GM18907 (cell line): ENCODE measurements around the gene CGB2.
"Not testable (repeated sequence)": the region's sequence is repeated elsewhere in the genome, so short reads cannot be mapped to it uniquely, and the experiment has no call there.

Experiments used
- ATAC-seq: cut with Tn5 transposase; IDR thresholded peaks from one replicate; pipeline ENCODE4 v1.9.1; 2021; ENCODE audit warnings: mild to moderate bottlenecking, moderate library complexity; ENCODE audit not compliant: unreplicated experiment

The CGB2 gene

DNA sequence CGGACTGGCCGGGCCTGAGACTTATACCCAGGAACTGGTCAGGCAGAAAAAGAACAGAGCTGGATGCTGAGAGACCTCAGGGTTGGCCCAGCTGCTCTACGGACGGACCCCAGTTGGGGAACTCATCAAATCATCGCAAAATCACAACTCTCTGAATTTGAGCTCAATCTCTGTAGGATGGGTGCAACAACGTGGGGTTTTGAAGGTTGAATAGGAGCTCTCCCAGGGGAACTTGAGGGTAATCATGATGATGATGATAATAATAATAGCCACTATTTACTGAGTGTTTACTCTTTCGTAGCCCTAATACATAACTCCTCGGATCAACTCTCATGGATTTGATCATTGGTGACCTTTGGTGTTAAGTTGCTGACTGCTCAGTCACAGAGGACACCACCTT, 1.4 kb upstream of the CGB2 start:
- not testable (repeated sequence) for ATAC-seq

DNA sequence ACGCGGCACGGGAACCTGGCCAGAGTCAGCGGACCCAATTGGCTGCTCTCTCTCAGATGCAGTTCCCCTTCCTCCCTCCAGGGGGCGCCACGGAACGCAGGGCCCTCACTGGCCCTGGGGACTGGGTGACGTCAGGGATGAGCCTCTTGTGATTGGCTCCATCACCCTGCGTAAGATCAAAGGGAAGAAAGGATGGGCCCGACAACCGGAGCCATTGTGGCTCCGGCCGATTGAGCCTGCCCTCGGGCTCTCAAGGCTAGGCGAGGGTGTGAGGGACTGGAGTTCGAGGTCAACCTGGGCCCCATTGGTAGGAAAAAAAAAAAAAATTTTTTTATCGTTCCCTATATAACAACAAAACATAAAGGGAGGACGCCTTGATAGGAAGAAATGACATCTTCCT, 5.1 kb downstream of the CGB2 start, which contains the start of gene CGB1:
Gene CGB1 (minus strand): TSS at position 81 of the 400 bp plus-strand sequence. CDS start 184 bp downstream, outside the sequence.
- ATAC-seq = not testable (repeated sequence)

DNA sequence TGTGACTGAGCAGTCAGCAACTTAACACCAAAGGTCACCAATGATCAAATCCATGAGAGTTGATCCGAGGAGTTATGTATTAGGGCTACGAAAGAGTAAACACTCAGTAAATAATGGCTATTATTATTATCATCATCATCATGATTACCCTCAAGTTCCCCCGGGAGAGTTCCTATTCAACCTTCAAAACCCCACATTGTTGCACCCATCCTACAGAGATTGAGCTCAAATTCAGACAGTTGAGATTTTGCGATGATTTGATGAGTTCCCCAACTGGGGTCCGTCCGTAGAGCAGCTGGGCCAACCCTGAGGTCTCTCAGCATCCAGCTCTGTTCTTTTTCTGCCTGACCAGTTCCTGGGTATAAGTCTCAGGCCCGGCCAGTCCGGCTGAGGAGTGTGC, 6.4 kb downstream of the CGB2 start:
- not testable (repeated sequence) for ATAC-seq

GRCh38 chr19:49038557-49039276, 7.0 kb downstream of the CGB2 start:
- not testable (repeated sequence) for ATAC-seq

DNA sequence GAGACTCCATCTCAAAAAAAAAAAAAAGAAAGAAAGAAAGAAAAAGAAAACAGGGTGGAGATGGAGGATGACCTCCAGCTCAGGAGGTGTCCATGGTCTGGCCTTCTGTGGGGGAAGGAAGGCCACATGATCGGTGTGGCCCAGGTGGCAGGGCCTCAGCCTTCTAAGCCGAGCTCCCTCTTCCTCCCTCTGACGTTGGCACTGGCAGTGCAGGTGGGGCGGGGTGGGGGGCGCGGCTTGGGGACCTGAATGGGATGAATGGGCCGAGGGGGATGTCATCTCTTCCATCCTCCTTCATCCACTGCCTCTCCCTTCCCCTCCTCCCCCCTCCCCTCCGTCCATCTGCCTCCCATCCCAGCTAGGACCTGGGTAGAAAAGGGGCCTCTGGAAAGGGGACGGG, 8.0 kb downstream of the CGB2 start:
- ATAC-seq = not testable (repeated sequence)

DNA sequence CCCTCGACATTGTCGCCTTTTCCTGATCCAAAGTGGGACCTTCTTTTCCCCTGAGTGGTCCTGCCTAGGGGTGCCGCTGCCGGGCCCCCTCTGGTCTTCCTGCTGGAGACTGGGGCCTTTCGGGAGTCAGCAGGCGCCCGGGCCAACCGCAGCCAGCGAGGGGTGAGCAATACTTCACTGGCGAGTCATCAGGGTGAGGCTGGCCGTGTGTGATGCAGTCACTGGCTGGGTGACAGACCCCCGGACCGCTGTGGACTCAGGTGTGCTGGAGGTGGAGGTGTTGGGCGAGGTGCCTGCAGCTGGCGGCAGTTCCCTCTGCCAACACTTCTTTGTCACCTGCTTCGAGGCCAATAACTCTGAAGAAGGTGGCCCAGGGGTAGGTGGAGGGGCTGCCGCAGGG, 10.5 kb downstream of the CGB2 start:
- no peak for ATAC-seq

DNA sequence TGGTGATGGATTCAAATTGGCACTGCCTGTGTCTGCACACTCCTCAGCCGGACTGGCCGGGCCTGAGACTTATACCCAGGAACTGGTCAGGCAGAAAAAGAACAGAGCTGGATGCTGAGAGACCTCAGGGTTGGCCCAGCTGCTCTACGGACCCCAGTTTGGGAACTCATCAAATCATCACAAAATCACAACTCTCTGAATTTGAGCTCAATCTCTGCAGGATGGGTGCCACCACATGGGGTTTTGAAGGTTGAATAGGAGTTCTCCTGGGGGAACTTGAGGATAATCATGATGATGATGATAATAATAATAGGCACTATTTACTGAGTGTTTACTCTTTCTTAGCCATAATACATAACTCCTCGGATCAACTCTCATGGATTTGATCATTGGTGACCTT, 11.0 kb downstream of the CGB2 start:
- ATAC-seq = not testable (repeated sequence)

GRCh38 chr19:49043548-49043947, 11.9 kb downstream of the CGB2 start, which contains the start of gene CGB5:
TSS of gene CGB5 (plus strand) at chr19:49043848. CDS start at chr19:49044210, 362 bp downstream.
- not testable (repeated sequence) for ATAC-seq

- ATAC-seq = not testable (repeated sequence)
These were observed 17.3 kb downstream of the CGB2 start, which contains the start of gene CGB8 for GRCh38 chr19:49049011-49049410. TSS of gene CGB8 (minus strand) at chr19:49049111. CDS start at chr19:49048739, 372 bp downstream.

DNA sequence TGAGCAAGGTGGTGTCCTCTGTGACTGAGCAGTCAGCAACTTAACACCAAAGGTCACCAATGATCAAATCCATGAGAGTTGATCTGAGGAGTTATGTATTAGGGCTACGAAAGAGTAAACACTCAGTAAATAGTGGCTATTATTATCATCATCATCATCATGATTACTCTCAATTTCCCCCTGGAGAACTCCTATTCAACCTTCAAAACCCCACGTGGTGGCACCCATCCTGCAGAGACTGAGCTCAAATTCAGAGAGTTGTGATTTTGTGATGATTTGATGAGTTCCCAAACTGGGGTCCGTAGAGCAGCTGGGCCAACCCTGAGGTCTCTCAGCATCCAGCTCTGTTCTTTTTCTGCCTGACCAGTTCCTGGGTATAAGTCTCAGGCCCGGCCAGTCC, 18.1 kb downstream of the CGB2 start:
- not testable (repeated sequence) for ATAC-seq

- ATAC-seq = not testable (repeated sequence)
These were observed 18.8 kb downstream of the CGB2 start for GRCh38 chr19:49050376-49051033.

- ATAC-seq = no peak
These were observed 24.6 kb downstream of the CGB2 start for GRCh38 chr19:49056101-49056901.

DNA sequence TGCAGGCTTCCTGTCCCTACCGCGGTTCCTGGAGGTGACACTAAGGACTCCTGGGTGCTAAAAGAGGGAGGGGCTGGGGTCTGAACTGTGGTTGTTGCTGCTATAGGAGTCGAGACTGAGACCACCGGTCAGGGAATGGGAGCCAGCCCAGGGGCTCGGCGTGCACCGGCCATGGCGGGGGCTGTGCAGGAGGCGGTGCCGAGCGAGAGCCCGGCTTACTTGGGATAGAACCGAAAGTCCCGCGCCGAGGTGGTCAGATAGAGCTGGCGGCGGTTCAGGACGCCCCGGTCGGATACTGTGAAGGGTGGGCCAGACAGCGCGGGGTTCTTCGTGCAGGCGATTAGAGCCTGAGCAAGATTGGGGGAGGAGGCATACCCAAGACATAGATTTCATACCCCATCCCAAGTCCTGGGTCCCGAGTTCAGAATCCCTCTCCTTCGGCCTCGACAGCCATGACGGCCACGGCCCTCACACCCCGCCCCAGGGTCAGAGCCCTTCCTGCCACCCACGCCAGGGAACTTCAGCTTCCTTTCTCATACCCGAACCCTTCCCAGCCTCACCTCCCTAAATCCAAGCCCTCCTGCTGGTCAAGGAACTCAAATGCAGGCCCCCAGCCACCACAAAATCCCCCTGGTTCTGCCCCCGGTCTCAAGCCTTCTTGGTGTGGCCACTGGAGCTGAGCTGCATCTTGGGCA, 25.4 kb downstream of the CGB2 start:
- not testable (repeated sequence) for ATAC-seq

DNA sequence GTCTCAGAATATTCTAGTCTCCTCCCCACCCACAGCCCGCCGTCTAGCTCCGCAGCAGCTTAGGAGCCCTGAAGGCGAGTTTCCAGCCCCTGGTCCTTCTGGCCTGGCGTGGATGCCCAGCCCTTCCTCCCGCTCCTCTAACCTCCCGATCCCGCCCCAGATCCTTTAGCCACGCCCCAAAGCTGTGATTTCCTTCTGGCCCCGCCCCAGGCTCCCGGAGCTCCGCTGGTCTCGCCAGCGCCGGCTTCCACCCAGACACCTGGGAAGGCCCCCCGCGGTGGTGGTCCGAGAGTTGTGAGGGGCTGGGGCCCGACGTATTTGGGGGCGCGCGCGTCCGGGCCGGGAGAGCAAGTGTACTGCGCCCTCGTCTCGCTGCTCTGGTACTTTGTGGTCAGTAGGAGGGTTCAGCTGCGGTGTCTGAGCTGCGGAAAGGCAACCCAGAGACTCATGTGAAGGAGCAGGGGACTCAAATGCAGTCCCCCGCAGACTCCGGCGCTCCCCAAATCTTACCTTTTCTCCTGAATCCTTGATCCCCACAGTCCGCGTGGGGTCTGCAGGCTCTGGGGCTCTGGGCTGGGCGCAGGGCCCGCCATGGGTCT, 26.0 kb downstream of the CGB2 start, which contains the start of gene CGB7:
Gene CGB7 (minus strand): TSS at position 114 of the 599 bp plus-strand sequence. CDS start 2,374 bp downstream, outside the sequence.
- ATAC-seq = no peak

- ATAC-seq = no peak
These were observed 26.9 kb downstream of the CGB2 start for GRCh38 chr19:49058562-49058961.

DNA sequence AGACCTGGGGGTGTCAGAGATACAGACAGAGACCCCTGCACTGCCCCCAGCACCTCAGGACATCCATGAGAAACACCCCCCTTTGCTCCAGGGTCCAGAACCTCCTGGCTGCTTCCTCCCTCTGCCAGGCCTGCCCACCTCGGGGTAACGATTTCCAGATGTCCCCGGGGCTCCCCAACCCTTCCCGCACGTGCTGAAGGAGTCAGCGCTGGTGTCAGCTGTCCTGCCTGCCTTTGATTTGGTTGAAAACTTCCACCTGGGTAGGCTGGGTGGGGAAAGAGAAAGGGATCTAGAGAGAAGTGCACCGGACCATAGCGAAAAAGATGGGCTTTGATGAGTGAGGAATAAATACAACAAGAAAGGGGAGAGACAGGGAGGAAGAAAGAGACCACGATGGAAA, 27.4 kb downstream of the CGB2 start:
- no peak for ATAC-seq

DNA sequence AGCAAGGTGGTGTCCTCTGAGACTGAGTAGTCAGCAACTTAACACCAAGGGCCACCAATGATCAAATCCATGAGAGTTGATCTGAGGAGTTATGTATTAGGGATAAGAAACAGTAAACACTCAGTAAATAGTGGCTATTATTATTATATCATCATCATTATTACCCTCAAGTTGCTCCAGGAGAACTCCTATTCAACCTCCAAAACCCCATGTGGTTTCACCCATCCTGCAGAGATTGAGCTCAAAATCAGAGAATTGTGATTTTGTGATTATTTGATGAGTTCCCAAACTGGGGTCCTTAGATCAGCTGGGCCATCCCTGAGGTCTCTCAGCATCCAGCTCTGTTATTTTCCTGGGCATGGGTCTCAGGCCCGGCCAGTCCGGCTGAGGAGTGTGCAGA, 29.3 kb downstream of the CGB2 start:
- no peak for ATAC-seq

DNA sequence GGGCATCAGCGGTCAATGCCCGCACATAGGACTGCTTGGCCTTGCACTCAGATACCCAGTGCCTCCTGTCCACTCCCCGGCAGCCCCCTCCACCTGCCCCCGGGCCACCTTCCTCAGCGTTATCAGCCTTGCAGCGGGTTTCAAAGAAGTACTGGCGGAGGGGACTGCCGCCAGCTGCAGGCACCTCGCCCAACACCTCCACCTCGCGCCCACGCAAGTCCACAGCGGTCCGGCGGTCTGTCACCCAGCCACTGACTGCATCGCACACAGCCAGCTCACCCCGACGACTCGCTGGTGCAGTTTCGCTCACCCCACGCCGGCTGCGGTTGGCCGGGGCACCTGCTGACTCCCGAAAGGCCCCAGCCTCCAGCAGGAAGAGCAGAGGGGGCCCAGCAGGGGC, 29.8 kb downstream of the CGB2 start:
- ATAC-seq = no peak

DNA sequence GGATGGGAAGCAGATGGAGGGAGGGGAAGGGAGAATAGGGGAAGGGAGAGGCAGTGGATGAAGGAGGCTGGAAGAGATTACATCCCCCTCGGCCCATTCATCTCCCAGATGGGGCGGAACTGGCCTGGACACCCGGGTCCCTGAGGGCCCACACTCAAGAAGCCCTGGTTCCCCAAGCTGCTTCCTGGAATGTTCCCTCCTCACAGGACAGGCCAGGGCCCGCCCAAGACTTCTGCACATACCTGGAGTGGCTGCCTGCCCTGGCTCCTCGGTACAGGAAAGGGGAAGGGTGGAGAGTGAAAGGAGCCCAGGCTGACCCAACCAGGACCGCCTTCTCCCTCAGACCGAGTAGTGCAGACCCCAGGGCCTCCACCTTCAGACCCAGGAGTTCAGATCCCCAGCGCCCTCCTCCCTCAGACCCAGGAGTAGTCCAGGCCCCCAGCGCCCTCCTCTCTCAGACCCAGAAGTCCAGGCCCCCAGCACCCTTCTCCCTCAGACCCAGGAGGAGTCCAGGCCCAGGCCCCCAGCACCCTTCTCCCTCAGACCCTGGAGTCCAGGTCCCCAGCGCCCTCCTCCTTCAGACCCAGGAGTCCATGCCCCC, 32.4 kb downstream of the CGB2 start:
- ATAC-seq = no peak
